ENCODE results near the gene REX1BD.

The REX1BD gene

DNA sequence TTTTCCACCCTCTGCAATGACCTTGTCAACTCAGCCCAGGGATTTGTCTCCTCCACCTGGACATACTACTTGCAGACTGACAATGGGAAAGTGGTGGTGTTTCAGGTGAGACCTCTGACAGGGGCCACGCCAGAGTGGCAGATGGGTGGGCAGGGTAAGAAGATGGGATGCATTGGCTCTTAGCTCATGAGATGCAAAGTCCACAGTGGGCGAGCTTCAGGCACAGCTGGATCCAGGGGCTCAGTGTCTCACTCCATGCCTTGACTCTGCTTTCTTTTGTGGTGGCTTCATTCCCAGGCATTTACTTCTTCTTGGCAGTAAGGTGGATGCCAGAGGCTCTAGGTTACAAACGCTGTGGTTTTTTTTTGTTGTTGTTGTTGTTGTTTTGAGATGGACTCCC, 27.4 kb downstream of the REX1BD start:
- no peak for ATAC-seq

DNA sequence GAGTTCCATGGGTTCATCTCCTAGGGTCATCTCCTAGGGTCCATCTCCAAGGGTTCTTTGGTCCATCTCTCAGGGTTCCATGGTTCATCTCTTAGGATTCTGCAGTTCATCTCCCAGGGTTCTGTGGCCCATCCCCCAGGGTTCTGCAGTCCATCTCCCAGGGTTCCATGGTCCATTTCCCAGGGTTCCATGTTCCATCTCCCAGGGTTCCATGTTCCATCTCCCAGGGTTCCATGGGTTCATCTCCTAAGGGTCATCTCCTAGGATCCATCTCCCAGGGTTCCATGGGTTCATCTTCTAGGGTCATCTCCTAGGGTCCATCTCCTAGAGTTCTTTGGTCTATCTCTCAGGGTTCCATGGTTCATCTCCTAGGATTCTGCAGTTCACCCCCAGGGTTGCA, 29.0 kb downstream of the REX1BD start:
- no peak for ATAC-seq

DNA sequence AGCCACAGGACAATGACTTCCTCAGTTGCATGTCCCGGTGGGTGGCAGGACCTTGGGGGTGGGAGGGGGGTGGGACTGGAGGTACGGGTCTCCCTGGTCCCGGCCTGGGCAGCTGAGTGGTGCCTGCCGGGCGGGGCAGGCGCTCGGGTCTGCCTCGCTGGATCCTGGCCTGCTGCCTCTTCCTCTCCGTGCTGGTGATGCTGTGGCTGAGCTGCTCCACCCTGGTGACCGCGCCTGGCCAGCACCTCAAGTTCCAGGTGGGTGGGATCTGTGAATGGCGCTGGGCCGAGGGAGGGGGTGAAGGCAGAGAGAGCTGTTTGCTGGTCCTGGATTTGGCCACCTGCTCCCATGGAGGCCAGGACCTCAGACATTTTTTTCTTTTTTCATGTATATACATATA, 29.6 kb downstream of the REX1BD start:
- ATAC-seq = no peak

- ATAC-seq = no peak
Observed at GRCh38 chr19:18620311-18620710, 31.7 kb downstream of the REX1BD start.

DNA sequence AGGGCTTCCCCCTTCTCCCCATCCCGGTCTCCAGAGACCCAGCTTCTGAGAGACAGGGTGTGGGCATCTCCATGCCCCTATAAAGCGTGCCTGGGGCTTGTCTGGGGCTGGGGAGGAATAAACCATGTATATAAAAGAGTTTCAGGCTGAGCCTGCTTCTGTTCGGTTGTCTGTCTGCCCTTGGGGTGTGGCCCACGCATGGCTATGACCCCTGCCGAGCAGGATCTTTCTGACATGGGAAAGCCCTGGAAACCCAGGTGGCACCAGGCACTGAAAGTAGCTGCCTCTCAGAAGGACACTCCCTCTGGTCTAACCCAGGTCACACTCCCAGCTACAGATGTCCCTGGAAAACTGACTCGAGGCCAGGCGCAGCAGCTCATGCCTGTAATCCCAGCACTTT, 32.3 kb downstream of the REX1BD start:
- no peak for ATAC-seq

DNA sequence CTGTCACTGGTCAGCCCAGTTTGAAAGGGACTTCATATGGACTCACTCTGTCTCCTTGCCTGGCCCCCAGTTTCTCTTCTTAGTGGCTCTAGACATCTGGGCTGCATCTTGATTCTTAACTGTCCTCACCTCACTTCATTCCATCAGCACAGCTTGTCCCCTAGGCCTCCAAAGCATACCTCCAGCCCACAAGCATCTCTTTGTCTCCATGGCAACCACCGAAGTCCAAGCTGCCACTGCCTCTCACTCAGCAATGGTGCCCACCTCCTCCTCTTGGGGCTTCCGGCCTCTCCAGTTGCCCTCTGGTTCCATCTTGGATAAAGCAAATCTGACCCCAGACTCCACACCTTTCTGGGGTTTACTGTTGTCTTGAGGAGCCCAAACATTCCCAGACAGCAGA, 38.3 kb downstream of the REX1BD start:
- no peak for ATAC-seq

GRCh38 chr19:18629166-18630088, 40.8 kb downstream of the REX1BD start:
- no peak for ATAC-seq

DNA sequence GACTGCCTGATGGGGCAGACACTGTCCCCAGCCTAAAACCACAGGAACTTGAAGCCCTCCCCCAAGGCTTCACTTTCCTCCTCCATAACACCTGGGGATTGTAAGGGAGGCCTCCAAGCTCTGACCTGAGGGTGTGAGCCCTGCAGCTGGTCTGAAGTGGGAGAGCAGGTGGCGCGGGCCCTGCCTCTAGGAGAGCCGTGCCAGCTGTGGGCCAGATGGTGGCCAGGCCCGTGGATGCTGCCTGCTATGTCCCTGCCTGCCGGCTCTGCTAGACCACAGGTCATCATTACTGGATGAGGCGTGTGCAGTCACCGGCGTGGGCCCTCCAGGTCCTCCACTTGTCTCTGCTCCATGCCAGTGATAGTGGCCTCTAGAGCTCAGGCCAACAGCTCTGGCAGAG, 44.7 kb downstream of the REX1BD start:
- no peak for ATAC-seq

GRCh38 chr19:18634612-18635297, 46.2 kb downstream of the REX1BD start:
- ATAC-seq = no peak

- ATAC-seq = no peak
Observed at GRCh38 chr19:18635831-18636182, 47.2 kb downstream of the REX1BD start.

- ATAC-seq = peak; percentile 91 to 92
Observed at GRCh38 chr19:18636183-18636968, 47.8 kb downstream of the REX1BD start.

DNA sequence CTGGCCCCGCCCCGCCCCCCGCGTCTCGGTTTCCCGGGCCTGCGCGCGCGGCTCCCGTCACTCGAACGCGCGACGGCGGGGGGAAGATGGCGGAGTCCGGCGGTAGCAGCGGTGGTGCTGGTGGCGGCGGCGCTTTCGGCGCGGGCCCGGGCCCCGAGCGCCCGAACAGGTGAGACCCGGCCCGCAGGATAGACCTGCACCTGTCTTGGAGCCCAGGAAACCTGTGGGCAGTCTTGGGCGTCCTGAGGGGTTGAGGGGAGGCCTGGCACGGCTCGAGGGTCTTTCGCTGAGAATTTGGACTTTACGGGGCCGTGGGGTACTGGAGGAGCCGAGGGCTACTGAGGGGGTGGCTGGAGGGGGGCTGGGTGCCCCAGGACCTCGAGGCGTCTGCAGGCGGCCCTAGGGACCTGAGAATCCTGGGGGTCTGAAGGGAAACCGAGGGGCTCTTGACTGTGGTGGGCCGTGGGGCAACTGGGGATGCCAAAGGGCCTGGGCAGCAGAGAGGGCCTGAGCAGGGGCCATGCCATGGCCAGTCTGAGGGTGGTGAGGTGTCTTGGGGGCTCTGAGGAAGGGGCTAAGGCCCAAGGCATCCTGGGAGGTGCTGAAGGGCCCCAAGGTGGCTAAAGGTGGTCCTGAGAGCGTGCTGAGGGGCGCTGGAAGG, 48.5 kb downstream of the REX1BD start, which contains the start of gene KLHL26:
Gene KLHL26 (plus strand): TSS at position 60 of the 661 bp plus-strand sequence. CDS start 27 bp downstream, at position 87.
- no peak for ATAC-seq

DNA sequence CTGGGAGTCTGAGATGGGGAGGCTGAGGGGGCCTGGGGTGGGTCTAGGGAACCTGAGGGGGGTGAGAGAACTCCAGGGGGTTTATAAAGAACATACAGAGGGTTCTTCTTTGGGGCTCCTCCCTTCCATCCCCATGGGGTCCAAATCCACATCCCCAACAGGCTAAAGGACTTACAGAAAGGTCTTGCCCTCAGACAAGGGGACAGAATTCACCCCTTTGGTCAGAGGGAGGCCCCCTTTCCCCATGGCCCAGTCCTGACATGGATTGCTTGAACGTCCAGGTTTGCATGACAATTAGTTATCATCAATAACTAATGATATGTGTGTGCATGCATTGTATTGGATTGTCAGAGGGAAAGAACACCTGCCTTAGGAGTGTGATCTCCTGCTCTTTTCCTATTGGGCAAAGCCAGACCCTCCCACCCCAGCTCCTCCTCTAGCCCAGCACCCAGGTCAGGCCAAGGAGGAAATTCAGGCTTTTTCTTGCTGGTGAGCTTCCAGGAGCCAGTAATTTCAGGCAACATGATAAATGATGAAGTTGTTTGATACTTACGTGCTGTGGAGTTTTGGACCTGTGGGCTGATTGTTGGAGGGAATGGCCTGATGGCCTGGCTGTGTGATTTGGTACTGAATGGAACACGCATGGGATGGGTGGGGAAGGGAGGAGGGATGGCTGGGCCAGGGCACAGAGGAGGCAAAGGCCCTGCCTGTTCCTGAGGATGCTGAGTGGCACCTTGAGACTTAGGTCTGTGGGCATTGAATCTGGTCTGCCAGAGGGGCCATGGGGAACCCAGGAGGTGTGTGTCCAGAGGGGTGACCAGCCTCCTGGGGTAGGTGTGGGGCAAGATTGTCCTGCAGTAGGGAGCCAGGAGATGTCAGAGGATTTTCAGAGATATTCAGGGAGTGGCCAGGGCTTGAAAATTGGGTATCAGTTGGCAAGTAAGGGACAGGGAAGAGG, 49.4 kb downstream of the REX1BD start:
- no peak for ATAC-seq

- ATAC-seq = no peak
Observed at GRCh38 chr19:18639706-18640243, 51.2 kb downstream of the REX1BD start.
